ENCODE results near the gene PIP5K1C.

DNA sequence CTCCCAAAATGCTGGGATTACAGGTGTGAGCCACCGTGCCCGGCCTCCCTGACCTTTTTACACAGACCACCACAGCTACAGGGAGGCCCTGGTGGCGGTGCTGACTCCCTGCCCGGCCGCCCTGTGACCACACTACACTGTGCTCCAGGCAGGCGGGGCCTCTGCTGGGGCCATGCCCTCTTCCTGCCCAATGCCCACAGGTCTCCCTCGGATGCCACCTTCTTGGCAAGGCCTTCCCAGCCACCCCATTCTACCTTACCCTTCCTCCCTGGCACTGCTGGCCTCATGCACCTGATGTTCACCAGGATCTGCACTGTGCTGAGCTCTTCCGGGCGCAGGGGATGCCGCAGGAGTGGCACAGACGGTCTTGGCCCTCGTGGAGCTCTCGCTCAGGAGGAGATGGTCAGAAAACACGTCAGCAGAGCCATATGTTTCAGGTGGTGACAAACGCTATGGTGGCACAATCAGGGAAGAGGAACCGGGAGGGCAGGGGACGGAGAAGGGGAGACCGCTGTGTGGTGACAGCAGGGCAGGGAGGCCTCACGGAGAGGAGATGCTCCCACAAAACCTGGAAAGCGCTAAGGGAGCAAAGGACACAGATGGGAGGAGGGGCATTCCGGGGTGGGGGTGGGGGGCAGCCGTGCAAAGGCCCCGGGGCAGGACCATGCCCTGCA lies 4.1 kb downstream of the PIP5K1C start:
- TF ChIP-seq, protein P1, sequence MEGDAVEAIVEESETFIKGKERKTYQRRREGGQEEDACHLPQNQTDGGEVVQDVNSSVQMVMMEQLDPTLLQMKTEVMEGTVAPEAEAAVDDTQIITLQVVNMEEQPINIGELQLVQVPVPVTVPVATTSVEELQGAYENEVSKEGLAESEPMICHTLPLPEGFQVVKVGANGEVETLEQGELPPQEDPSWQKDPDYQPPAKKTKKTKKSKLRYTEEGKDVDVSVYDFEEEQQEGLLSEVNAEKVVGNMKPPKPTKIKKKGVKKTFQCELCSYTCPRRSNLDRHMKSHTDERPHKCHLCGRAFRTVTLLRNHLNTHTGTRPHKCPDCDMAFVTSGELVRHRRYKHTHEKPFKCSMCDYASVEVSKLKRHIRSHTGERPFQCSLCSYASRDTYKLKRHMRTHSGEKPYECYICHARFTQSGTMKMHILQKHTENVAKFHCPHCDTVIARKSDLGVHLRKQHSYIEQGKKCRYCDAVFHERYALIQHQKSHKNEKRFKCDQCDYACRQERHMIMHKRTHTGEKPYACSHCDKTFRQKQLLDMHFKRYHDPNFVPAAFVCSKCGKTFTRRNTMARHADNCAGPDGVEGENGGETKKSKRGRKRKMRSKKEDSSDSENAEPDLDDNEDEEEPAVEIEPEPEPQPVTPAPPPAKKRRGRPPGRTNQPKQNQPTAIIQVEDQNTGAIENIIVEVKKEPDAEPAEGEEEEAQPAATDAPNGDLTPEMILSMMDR (optimal IDR thresholded peaks at IDR 0.05 in 1 of 3, IDR thresholded peaks at IDR 0.05 in 1 of 3, conservative IDR thresholded peaks at IDR 0.05 in 1 of 3; ENCODE audit: extremely low read depth in 1 of 3, insufficient read depth in 2 of 3, low read length in 3 of 3): no peak
- TF ChIP-seq EZH2 (IDR thresholded peaks at IDR 0.05; ENCODE audit: low read length): no peak

All from keratinocyte (primary cell).